ENCODE data around the gene JAK1.

DNA sequence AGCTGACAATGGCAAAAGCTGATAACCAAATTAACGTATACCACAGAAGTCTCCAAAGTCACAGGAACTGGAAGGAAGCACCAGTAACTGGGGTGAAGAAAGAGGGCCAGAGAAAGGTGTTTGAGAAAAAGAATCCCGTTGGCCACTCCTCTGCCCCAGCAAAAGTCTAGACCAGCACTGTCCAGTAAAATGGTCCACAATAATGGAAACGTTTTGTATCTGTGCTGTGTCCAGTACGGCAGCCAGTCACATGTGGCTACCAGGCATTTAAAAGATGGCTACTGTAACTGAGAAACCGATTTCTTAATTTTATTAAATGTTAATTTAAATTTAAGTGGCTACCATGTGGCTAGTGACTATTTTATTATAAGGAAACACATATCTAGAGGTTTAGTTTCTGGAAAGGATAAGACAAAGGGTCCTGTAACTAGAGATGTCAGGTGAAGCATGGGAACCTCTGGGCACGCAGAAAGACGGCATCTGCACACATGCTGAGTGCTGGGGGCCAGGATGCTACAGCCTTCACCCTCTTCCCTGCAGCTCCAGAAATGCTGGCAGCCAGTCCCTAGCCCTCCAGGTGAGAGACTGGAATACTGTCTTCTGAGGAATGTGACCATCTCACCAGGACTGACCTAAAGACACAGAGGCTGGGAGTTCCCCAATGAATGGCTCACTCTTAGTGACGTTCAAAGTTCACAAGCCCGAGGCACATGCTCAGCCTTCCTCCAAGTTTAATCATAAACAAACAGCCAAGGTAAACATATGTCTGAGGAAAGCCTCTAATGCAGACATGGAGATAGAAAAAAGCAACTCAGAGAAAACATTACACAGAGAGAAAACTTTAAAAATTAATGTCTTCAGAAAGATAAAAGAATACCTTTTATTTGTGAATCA, 50.7 kb downstream of the JAK1 start:
- TF ChIP-seq, protein P1, sequence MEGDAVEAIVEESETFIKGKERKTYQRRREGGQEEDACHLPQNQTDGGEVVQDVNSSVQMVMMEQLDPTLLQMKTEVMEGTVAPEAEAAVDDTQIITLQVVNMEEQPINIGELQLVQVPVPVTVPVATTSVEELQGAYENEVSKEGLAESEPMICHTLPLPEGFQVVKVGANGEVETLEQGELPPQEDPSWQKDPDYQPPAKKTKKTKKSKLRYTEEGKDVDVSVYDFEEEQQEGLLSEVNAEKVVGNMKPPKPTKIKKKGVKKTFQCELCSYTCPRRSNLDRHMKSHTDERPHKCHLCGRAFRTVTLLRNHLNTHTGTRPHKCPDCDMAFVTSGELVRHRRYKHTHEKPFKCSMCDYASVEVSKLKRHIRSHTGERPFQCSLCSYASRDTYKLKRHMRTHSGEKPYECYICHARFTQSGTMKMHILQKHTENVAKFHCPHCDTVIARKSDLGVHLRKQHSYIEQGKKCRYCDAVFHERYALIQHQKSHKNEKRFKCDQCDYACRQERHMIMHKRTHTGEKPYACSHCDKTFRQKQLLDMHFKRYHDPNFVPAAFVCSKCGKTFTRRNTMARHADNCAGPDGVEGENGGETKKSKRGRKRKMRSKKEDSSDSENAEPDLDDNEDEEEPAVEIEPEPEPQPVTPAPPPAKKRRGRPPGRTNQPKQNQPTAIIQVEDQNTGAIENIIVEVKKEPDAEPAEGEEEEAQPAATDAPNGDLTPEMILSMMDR (IDR thresholded peaks at IDR 0.05) = no peak
- TF ChIP-seq POLR2A (IDR thresholded peaks at IDR 0.05) = no peak
